Measurements from ENCODE around the gene CNP.

CNP gene

GRCh38 chr17:42016411-42016831 is 49.8 kb downstream of the CNP start:
- TF ChIP-seq CTCF (IDR thresholded peaks at IDR 0.05; ENCODE audit: low read depth, low read length) (no peak), MYC (IDR thresholded peaks at IDR 0.05; ENCODE audit: low read depth, low read length) (no peak), POLR2A (IDR thresholded peaks at IDR 0.05; ENCODE audit: extremely low read depth, insufficient read length) (no peak)
- TF ChIP-seq, protein P1, sequence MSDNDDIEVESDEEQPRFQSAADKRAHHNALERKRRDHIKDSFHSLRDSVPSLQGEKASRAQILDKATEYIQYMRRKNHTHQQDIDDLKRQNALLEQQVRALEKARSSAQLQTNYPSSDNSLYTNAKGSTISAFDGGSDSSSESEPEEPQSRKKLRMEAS (IDR thresholded peaks at IDR 0.05; ENCODE audit: low read depth, low read length) = no peak
- no peak for DNase-seq (ENCODE audit: low read depth)
- peak overlapping the region; percentile 75 for H3K4me3 ChIP-seq (ENCODE audit: low read depth, low read length)

DNA sequence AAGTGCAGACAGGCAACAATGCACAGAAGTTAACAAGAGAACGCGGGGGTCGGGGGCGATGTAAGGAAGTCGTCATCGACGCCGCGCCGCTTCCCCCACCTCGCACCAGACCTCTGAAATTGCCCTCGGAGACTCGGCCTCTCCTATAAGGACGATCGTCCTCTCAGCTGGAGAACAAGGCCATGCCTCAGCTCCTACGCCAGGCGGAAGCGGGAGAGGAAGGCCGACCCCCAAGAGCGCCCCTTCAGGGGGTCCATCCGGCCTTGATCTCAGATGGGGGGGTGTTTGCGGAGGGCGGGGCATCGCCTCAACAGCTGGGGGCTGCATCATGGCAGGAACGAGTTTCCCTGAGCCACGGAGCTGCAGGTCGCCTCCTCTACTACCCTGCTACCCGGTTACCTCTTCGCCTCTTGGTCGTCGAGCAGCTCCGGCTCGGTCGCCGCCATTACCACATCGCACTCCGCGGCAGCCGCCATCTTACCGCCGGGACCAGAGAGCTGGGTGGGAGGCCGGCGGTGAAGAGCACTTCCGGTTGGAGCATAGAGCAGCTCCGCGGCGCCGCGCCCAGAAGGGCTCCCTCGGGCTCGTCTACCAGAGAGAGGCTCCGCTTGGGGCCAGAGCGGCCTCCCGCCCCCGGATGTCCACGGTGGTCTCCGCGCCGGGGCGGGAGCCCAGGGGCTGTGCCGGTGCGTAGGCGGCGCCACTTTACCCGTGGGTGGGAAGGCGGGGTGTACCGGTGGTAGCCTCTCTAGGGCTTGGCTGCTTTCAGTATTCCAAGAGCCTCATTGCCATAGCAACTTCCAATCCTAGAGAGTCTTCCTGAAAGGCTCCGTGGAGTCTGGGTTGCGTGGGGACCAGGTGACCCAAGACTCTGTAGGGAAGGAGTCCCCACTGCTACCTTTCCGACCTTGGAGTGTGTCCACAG is 50.6 kb downstream of the CNP start, which contains the start of gene DNAJC7:
TSS of gene DNAJC7 (minus strand) at position 499 of the 925 bp plus-strand sequence. CDS start at position 476, 23 bp downstream.
- TF ChIP-seq POLR2A (IDR thresholded peaks at IDR 0.05; ENCODE audit: extremely low read depth, insufficient read length) = peak; percentile 79
- TF ChIP-seq, protein P1 (IDR thresholded peaks at IDR 0.05; ENCODE audit: low read depth, low read length) = peak; percentile 69
- peak; percentile 89 for TF ChIP-seq MYC (IDR thresholded peaks at IDR 0.05; ENCODE audit: low read depth, low read length)
- no peak for TF ChIP-seq CTCF (IDR thresholded peaks at IDR 0.05; ENCODE audit: low read depth, low read length)
- DNase-seq (ENCODE audit: low read depth) = peak; percentile 95
- peak within 1 kb of the TSS; percentile 75 for H3K4me3 ChIP-seq (ENCODE audit: low read depth, low read length)

GRCh38 chr17:42017866-42018200 is 51.2 kb downstream of the CNP start:
- DNase-seq (ENCODE audit: low read depth) = peak; percentile 61
- TF ChIP-seq MYC (IDR thresholded peaks at IDR 0.05; ENCODE audit: low read depth, low read length) (no peak), POLR2A (IDR thresholded peaks at IDR 0.05; ENCODE audit: extremely low read depth, insufficient read length) (no peak)
- peak overlapping the region; percentile 75 for H3K4me3 ChIP-seq (ENCODE audit: low read depth, low read length)

DNA sequence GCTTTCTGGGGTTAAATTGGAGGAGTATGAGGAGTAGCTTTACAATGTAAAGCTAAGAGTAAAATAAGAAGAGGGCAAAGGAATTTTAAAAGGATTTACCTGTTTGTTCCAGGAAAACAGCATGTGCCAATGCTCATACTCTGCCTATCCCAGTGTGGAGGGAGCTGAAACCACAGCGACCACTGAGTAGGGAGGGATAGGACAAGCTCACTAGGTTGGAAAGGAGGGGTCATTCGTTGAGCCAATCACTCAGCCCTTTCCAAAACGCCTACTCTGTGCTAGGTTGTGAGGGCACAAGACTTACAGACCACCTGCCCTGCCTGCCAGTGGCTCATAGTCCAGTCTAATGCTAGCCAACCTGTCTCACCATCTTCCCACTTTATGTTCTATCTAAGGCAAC is 51.7 kb downstream of the CNP start:
- peak; percentile 70 for DNase-seq (ENCODE audit: low read depth)
- H3K4me3 ChIP-seq (ENCODE audit: low read depth, low read length) = peak overlapping the region; percentile 75
- TF ChIP-seq MYC (IDR thresholded peaks at IDR 0.05; ENCODE audit: low read depth, low read length) = no peak
- TF ChIP-seq CTCF (IDR thresholded peaks at IDR 0.05; ENCODE audit: low read depth, low read length) = no peak
- TF ChIP-seq POLR2A (IDR thresholded peaks at IDR 0.05; ENCODE audit: extremely low read depth, insufficient read length) = no peak
- TF ChIP-seq, protein P1 (IDR thresholded peaks at IDR 0.05; ENCODE audit: low read depth, low read length) = no peak

GRCh38 chr17:42018988-42019387 is 52.4 kb downstream of the CNP start:
- no peak overlapping the region for H3K4me3 ChIP-seq (ENCODE audit: low read depth, low read length)
- TF ChIP-seq, protein P1 (IDR thresholded peaks at IDR 0.05; ENCODE audit: low read depth, low read length) = no peak
- TF ChIP-seq CTCF (IDR thresholded peaks at IDR 0.05; ENCODE audit: low read depth, low read length) (no peak), POLR2A (IDR thresholded peaks at IDR 0.05; ENCODE audit: extremely low read depth, insufficient read length) (no peak), MYC (IDR thresholded peaks at IDR 0.05; ENCODE audit: low read depth, low read length) (no peak)
- DNase-seq (ENCODE audit: low read depth) = no peak
